ENCODE data around the gene CFAP47.
"Not testable (repeated sequence)": the region's sequence is repeated elsewhere in the genome, so short reads cannot be mapped to it uniquely, and the experiment has no call there.

Gene CFAP47, protein sequence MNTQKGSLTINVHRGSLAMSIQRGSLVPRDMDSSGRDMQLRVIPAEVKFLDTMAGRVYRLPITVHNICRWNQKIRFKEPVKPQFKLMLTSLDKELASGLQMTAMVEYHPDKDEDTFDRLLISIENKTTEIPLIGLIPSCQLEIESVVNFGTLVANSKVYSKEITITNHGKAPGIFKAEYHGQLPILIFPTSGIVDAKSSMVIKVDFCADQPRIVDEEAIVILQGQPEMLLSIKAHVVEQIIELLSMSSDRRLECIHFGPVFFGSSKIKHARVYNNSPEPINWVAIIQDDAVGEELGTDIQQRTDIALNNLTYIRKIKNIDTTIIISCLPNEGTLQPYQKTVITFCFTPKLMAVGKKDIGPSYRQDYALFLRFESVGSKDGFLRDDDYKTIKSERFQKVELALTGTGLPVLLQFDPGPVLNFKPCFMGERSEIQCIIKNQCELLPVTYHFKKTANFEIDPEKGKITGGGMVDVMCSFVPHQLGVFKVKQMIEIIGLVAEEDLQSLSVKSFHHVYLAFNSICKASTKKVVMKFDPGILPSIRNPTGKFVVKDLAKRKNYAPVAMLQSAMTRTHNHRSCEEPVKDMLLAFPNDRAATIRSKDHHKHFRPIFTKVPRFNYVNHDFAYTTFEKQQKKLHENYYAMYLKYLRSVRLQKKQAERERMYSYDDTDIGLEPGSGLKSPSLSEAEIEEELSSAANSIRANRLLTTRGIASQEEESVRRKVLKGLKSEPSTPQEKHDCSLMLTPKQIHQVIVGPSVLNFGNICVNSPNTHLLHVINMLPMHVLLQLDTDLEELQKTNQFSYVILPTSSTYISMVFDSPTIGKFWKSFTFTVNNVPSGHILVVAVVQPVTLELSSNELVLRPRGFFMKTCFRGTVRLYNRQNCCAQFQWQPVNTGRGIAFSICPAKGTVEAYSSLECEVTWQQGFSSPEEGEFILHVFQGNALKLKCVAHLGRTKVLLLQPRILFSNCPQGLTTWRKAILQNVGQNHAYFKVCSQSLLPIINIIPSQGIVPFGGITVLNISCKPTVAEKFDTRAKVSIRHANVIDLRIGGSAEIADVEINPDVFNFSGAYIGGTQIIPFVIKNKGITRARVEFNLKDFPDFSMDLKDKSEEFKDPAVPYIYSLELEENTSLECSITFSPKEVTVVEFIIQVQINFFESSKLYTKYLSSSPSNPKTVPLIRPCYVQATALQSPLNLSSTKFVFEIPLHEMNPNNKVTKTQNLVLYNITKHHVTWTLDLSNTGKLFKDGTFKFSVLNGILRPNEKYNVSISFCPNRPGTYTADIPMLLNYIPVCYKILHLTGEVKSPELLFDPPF (N-terminal part only)

DNA sequence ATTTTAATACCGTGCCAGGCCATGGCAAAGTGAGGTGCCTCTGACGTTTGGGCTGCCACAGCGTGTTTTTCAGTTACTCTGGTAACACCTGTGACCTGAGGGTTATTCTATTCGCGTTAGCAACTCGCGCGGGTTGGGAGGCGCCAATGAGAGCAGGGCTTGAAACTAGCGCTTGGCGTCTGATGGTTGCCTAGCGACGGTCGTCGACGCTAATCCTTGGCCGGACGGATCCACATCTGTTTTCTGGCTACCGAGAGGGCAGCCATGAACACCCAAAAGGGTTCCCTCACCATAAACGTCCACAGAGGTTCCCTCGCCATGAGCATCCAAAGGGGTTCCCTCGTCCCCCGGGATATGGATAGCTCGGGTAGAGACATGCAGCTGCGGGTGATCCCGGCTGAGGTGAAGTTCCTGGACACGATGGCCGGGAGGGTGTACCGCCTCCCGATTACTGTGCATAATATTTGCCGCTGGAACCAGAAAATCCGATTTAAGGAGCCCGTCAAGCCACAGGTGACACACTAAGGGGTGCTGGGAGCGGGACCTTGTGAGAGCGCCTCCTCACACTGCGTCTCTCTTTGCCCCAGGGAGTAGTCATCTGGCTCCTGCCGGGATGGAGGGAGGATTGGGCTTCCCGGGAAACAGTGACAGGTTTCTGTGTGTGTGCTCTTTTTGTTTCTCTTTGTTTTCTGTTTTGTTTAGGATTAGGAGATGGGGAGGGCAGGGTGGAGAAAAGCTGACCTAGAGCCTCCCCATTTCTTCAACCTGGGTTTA is at the start of gene CFAP47:
TSS of gene CFAP47 (plus strand) at position 199 of the 774 bp plus-strand sequence. CDS start at position 265, 66 bp downstream.
- no peak for DNase-seq (ENCODE audit: low read depth, low spot score)

DNA sequence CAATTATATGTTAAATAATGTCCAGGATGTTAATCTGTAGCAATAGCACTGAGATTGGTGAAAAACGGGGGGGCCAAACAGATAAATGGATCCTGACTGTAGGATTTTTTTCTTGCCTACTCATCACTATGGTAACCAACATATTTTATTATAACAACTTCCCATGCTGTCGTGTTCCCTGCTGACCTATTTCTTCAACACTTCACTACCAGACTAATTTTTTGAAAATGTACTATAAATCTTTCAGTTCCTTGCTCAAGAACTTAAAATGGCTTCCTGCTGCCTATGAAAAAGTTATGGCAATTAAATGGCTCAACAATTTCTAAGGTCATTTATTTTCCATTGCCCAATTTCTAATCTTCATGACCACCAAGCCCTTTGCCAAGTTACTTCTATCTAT is 38.9 kb upstream of the CFAP47 start:
- DNase-seq (ENCODE audit: low read depth, low spot score) = no peak

DNA sequence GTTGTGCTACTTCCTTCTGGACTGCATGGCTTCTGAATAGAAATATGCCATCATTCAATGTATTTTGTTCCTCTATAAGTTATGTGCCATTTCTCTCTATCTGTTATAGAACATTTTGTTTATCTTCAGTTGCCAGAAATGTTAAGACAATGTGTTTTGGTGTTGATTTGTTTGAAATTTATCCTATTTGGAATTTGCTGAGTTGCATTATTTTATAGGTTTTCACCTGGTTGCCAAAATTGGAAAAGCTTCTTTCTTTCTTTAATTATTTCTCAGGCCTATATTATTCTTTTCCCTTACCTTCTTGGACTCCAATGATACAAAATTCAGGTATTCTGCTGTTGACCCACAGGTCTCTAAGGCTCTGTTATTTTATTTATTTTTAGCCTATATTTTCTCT is 33.4 kb upstream of the CFAP47 start:
- DNase-seq (ENCODE audit: low read depth, low spot score) = no peak

DNA sequence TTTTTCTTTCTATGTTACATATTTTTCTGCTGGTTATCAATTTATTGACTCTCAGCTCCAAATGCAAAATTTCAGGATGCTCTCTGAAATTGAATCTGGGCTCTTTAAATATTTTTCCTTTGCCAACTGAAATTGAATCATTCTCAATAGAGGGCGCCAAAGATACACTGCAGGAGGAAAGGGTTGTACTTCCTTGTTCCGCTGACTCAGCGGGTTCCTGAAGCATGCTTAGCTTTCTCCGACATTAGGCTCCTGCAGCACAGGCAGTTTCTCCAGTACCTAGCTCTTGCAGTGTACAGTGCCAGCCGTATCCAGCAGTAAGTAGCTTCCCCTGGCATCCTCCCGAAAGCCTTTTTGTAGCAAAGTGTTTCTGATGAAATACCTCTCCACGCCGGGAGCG is 28.8 kb upstream of the CFAP47 start:
- DNase-seq (ENCODE audit: low read depth, low spot score) = no peak

DNA sequence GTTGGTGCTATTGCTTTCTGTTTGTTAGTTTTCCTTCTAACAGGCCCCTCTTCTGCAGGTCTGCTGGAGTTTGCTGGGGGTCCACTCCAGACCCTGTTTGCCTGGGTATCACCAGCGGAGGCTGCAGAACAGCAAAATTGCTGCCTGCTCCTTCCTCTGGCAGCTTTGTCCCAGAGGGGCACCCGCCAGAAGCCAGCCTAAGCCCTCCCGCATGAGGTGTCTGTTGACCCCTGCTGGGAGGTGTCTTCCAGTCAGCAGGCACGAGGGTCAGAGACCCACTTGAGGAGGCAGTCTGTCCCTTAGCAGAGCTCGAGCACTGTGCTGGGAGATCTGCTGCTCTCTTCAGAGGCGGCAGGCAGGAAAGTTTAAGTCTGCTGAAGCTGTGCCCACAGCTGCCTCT is 67.3 kb downstream of the CFAP47 start:
- DNase-seq (ENCODE audit: low read depth, low spot score) = not testable (repeated sequence)

DNA sequence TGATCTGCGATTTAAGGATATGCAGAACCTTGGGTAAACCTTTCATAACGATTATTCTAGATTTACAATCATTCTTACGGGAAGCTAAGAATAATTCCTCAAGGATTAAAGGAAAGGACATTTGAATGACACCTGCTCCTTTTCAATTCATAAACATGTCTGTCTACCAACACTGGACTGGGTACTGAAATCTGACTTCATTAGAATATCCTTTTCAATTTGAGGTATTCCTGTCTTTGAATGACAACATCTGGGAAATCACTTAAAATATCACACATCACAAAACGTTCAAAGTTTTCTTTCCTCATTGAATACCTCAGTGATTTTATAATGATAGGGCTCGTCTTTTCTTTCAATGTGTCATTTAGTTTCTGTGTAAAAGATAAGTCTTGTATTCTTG is 87.7 kb downstream of the CFAP47 start:
- no peak for DNase-seq (ENCODE audit: low read depth, low spot score)

DNA sequence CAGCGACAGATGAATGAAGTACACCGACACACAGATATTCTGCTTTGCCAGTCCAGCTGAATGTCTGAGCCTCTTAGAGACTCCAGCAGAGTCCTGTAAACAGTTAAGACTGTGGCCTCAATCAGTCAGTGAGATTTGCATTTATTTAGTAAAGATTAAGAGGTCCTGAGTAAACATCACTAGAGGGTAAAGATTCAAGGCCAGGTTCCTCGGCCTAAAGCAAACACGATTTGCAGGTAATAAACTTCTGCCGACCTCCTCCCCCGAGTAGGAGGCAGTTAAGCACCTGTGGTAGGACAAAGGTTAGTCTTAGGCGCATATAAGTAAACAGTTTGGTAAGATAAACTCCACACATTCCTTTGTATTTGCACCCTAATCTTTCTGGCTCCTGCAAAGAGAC is 99.6 kb downstream of the CFAP47 start:
- no peak for DNase-seq (ENCODE audit: low read depth, low spot score)

DNA sequence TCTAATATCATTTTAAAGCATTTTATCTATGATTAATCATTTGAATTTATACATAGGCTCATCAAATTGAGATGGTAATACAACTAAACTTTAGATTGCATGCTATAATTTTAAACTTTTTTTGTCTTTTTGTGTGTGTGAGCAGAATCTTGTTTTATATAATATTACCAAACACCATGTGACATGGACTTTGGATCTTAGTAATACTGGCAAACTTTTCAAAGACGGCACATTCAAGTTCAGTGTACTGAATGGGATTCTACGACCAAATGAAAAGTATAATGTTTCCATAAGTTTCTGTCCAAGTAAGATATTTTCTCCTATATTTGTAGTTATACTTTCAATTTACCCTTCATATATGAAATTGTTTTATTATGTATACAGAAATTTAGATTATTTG is 116.0 kb downstream of the CFAP47 start:
- no peak for DNase-seq (ENCODE audit: low read depth, low spot score)

DNA sequence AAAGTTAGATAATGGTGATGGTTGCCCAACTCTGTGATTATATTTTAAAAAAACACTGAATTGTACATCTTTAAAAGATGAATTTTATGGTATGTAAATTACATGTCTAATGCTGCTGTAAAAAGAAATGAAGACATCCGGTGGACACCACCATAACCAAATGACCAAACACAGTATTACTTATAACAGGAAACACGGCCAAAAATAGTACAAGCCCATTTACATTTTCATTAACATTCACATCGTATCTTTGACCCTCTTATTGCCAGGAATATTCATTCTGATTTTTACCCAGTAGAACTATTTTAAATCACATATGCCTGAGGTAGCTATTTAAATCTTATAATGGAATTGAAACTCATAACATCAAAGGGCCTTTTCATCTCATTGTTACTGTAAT is 143.2 kb downstream of the CFAP47 start:
- DNase-seq (ENCODE audit: low read depth, low spot score) = no peak

DNA sequence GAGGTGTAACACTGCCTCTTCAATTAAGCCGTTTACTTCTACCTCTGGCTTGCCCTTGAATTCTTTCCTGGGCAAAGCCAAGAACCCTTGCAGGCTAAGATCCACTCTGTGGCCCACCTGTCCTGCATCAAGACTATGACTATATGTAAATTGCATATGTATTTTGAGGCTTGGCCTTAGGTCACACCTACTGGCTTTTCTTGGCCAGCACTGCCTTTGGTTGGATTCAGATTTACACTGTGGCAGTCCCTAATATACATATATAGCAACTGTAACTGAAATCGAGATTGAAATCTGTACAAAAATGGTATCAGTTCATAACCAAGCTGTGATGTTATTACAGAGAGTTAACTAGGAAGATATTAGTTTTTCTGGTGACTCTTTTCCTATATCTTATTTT is 151.5 kb downstream of the CFAP47 start:
- DNase-seq (ENCODE audit: low read depth, low spot score) = no peak

DNA sequence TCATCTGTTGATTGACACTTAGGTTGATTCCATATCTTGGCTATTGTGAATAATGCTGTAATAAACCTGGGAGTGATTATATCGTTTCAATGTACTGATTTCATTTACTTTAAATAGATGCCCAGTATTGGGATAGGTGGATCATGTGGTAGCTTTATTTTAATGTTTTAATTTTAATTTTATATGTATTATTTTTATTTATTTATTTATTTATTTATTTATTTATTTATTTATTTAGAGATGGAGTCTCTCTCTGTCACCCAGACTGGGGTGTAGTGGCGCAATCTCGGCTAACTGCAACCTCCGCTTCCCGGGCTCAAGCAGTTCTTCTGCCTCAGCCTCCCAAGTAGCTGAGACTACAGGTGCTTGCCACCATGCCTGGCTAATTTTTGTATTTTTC is 155.5 kb downstream of the CFAP47 start:
- DNase-seq (ENCODE audit: low read depth, low spot score) = not testable (repeated sequence)

DNA sequence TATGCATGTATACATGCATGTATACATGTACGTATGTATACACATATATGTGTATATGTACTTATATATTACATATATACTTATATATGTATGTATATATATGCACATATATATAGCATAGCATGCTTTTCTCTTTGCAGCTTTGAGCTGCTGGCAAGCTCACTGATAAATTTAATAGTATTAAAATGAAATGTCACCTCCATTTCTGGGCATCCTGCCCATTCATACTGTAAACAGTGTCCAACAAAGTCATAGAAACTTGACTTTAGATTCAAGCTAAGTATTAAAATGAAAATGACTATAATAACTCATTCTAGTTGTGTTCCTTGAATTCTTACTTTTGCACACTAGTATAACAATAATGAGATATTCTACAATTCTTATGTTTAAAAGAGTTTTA is 163.7 kb downstream of the CFAP47 start:
- DNase-seq (ENCODE audit: low read depth, low spot score) = no peak

DNA sequence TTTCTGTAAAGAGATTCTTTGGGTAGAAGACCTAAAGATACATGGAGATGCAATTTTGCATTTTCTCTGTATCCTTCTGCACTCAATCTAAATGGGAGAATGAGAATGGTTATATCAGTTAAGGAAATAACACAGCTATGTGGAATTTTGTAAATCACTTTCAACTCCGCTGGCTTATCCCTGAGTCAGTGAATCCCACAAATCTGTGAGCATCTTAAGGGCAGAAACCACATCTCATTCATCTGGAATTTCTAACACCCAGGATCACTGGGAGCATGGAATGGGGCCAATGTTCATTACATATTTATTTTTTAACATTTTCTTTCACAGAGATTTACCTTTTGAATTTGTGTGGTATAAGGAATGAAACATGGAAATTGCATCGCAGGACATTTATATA is 167.8 kb downstream of the CFAP47 start:
- DNase-seq (ENCODE audit: low read depth, low spot score) = no peak

DNA sequence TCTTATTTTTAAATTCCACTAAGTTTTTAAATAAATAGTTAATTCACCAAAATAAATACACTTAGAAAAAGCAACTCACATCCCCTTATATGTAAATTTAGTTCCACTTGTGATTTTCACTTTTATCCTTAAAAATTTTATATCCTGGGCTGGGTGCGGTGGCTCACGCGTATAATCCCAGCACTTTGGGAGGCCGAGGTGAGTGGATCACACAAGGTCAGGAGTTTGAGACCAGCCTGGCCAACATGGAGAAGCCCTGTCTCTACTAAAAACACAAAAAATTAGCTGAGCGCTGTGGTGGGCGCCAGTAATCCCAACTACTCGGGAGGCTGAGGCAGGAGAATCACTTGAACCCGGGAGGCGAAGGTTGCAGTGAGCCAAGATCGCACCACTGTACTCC is 169.4 kb downstream of the CFAP47 start:
- DNase-seq (ENCODE audit: low read depth, low spot score) = not testable (repeated sequence)

DNA sequence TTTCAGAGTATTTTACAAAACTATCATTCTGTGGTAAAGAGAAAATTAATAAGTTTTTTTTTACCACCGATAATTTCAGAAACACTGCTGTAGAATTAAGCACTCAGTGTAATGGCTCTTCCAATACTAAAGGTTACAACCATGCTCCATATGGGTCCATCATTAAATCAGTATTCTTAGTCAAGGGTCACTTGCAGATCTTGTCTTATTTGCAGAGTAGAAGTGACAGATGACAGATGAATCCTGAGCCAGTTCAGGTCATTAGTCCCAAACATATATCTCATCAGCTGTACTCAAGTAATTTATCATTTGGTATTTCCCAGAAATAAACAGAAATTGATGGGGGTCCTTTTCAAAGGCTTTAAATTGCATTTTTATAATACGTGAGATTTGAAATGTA is 182.9 kb downstream of the CFAP47 start:
- DNase-seq (ENCODE audit: low read depth, low spot score) = no peak

DNA sequence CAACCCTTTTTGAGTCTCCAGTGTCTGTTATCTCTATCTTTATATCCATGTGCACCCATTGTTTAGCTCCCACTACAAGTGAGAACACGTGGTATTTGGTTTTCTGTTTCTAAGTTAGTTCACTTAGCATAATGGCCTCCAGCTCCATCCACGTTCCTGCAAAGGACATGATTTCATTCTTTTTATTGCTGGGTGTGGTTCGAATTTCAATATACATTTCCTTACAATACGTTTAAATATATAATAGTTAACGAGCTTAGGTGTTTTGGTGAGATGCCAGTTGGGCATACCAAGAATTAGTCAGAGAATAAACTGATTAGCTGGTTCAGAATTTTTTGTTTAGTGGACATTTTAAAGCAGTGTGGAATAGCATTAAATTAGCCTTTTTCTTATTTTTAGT is 196.7 kb downstream of the CFAP47 start:
- DNase-seq (ENCODE audit: low read depth, low spot score) = no peak

DNA sequence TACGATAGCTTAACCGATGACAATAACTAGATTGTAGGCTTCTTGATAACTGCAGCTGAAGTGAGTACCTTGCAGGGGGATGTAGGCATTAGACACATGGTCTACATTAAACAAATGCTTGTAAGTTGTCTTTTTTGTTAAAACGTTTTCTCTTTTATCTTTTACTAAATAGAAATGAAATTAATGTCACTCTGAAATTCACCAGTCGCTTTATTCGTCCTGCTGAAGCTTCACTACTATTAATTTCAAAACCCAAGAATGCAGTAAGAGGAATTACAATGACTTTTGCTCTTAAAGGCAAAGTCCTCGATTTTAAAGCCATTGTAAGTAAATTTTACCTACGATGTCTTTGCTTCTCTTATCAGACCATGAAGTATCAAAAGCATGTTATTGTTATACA is 239.7 kb downstream of the CFAP47 start:
- DNase-seq (ENCODE audit: low read depth, low spot score) = no peak

DNA sequence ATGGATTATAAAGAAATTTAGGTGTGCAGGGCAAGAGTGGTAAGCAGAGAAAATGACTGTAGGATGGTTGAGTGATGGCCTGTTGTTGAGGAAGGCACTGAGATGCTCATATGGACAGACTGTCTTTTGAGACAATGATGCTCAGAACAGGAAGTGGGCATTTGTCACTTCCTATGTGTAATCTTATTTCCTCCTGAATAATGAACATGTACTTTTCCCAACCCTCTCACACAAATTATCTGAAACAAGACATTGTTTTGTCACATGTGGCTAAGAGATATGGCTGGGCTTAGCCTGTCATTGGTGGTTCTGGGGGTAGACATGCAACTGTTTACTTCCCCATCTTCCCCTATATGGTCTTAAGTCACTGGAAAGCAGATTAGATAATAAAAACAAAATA is 240.5 kb downstream of the CFAP47 start:
- DNase-seq (ENCODE audit: low read depth, low spot score) = no peak

DNA sequence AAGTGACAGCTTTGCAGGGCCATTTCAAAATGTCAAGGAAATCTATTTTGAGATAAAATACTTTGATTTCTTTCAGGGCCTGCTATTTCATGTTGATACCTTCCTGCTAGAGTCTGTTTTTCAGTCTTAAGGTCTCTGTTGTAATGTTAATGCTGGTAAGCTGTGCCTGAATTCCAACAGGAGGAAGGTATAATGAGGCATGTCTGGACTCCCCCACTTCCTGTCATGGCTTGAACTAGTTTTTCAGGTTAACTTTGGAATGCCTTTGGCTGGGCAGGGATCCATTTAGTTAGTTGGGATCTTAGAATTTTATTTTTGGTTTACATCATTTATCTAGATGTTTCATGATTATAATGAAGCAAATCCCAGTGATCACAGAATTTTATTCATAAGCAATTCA is 279.0 kb downstream of the CFAP47 start:
- no peak for DNase-seq (ENCODE audit: low read depth, low spot score)

DNA sequence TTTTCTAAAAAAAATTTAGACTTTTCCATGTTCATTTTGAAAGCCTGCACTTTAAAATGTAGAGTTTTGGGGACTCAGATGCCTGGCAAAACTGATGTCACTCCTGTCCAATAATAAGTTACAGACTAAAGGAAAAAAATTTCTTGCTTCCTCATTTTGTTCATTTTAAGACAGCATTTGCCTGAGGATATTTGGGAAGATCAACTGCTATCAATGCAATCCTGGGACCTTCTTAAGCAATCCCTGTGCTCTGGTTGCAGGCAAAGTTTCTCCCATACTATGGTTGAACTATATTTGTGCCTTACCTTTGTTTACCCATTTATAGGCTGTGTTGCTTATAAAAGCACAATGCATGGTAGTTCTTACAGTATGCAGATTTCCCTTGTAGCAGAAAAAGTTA is 280.4 kb downstream of the CFAP47 start:
- no peak for DNase-seq (ENCODE audit: low read depth, low spot score)

DNA sequence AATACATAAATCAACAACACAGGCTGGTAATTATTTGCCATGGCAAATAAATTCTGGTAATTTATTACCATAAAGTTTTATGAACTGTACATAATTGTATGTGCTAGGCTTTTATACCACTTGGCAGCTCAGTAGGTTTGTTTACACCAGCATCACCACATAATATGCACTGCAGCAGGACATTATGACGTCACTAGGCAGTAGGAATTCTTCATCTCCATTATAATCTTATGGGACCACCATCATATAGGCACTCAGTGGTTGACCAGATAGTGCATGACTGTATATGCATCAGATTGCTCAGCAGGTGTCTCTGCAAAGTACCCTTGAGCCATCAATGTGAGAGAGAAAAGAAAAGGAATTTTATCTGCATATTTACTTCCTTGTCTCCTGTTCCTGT is 295.4 kb downstream of the CFAP47 start:
- no peak for DNase-seq (ENCODE audit: low read depth, low spot score)

Data from brain pericyte (primary cell).